Measurements from ENCODE around the gene COPS6.

Gene COPS6

GRCh38 chr7:100088621-100089457, at the start of gene COPS6:
Gene COPS6, plus strand, starts transcription at chr7:100088969. Its CDS starts 22 bp downstream, at chr7:100088991.
- DNase-seq (ENCODE audit: low read depth in 2 of 2), result peak; percentile 74 to 86

- DNase-seq (ENCODE audit: low read depth in 2 of 2), result no peak
Measured at GRCh38 chr7:100040575-100040974, 48.2 kb upstream of the COPS6 start.

GRCh38 chr7:100044718-100045117, 44.1 kb upstream of the COPS6 start:
- DNase-seq (ENCODE audit: low read depth in 2 of 2), result no peak

GRCh38 chr7:100048680-100049079, 40.1 kb upstream of the COPS6 start:
- DNase-seq (ENCODE audit: low read depth in 2 of 2), result no peak

- DNase-seq (ENCODE audit: low read depth in 2 of 2), result peak; percentile 64 to 75
Measured at GRCh38 chr7:100049441-100050291, 39.1 kb upstream of the COPS6 start, which contains the start of gene ZSCAN21. Gene ZSCAN21, plus strand, starts transcription at chr7:100049774. Its CDS starts 7,233 bp downstream, at chr7:100057007.

- no peak for DNase-seq (ENCODE audit: low read depth in 2 of 2)
Measured at GRCh38 chr7:100051611-100052010, 37.2 kb upstream of the COPS6 start.

GRCh38 chr7:100053215-100053614, 35.6 kb upstream of the COPS6 start:
- no peak for DNase-seq (ENCODE audit: low read depth in 2 of 2)

GRCh38 chr7:100057006-100057405, 31.8 kb upstream of the COPS6 start:
- no peak for DNase-seq (ENCODE audit: low read depth in 2 of 2)

GRCh38 chr7:100059251-100059739, 29.5 kb upstream of the COPS6 start:
- no peak for DNase-seq (ENCODE audit: low read depth in 2 of 2)

- DNase-seq (ENCODE audit: low read depth in 2 of 2), result no peak
Measured at GRCh38 chr7:100061518-100062193, 27.1 kb upstream of the COPS6 start.

GRCh38 chr7:100063376-100063775, 25.4 kb upstream of the COPS6 start:
- no peak for DNase-seq (ENCODE audit: low read depth in 2 of 2)

GRCh38 chr7:100064162-100064561, 24.6 kb upstream of the COPS6 start:
- no peak for DNase-seq (ENCODE audit: low read depth in 2 of 2)

- no peak for DNase-seq (ENCODE audit: low read depth in 2 of 2)
Measured at GRCh38 chr7:100065452-100066186, 23.1 kb upstream of the COPS6 start.

GRCh38 chr7:100066953-100067352, 21.8 kb upstream of the COPS6 start:
- DNase-seq (ENCODE audit: low read depth in 2 of 2), result no peak

- no peak for DNase-seq (ENCODE audit: low read depth in 2 of 2)
Measured at GRCh38 chr7:100069991-100070390, 18.8 kb upstream of the COPS6 start.

- DNase-seq (ENCODE audit: low read depth in 2 of 2), result no peak
Measured at GRCh38 chr7:100071018-100071723, 17.6 kb upstream of the COPS6 start.

GRCh38 chr7:100072462-100072861, 16.3 kb upstream of the COPS6 start:
- no peak for DNase-seq (ENCODE audit: low read depth in 2 of 2)

- no peak for DNase-seq (ENCODE audit: low read depth in 2 of 2)
Measured at GRCh38 chr7:100074841-100075240, 13.9 kb upstream of the COPS6 start.

- DNase-seq (ENCODE audit: low read depth in 2 of 2), result no peak
Measured at GRCh38 chr7:100075418-100075817, 13.4 kb upstream of the COPS6 start.

- DNase-seq (ENCODE audit: low read depth in 2 of 2), result no peak
Measured at GRCh38 chr7:100077205-100077604, 11.6 kb upstream of the COPS6 start.
